ENCODE results near the gene IGFBP2. TPM values are rescaled to one million over a fixed set of nuclear protein-coding genes. Genes with fewer than 3 reads are reported as not detected.

The IGFBP2 gene
- total and polyA plus RNA-seq, 2 of the 4 experiments (the other 2 are of a cell fraction) = 33.5 to 236 TPM

- DNase-seq (peak; percentile 76), ATAC-seq (ENCODE audit: low read depth) (peak; percentile 0; the same call in 1 of the 2 replicates)
- BruUV-seq (replicated peaks) = TSS peak; percentile 79
- POLR2A ChIA-PET (ENCODE audit: unreplicated experiment) = interaction anchor here (0.6 kb wide), 15 partner anchors 9 to 1871 kb away, joined by 3 to 19 read pairs (median 8); no protein-coding TSS in a partner anchor
- peak overlapping the region; percentile 83 for H3K27ac ChIP-seq (ENCODE audit: insufficient read depth, low read length)
- H3K9me1 ChIP-seq (ENCODE audit: insufficient read depth, low read length) = peaks cover 24% of the 10 kb centered on the region
- H3K23ac ChIP-seq (ENCODE audit: low read depth, low read length) = peak overlapping the region; percentile 79
- intact Hi-C loops (cut with micrococcal nuclease) (loop anchor here (10.0 kb wide), 2 partner anchors 674 to 934 kb away; no protein-coding TSS in a partner anchor), in situ Hi-C loops (cut with MboI; ENCODE audit: low sequenced_read_pairs) (loop anchor here (10.0 kb wide), 3 partner anchors 364 to 594 kb away; no protein-coding TSS in a partner anchor), dilution Hi-C loops (cut with HindIII; ENCODE audit: low sequenced_read_pairs, unreplicated experiment) (loop anchor here (25.0 kb wide), 2 partner anchors 471 to 821 kb away; no protein-coding TSS in a partner anchor)
- H2AFZ ChIP-seq (replicated peaks; ENCODE audit: low read length, poor library complexity) = peak overlapping the region; percentile 69
- H3K14ac ChIP-seq (replicated peaks; ENCODE audit: low read depth, low read length) = peak overlapping the region; percentile 2
- H3K36me3 ChIP-seq (ENCODE audit: control insufficient read depth, insufficient read depth, low read length) = peaks cover 69% of the 10 kb centered on the region
- CTCF ChIA-PET = no interaction called here
- TF ChIP-seq SMC3 (IDR thresholded peaks at IDR 0.05; ENCODE audit: low read depth, low read length) (no peak), POLR2A (IDR thresholded peaks at IDR 0.05; ENCODE audit: low read depth, low read length) (peak; percentile 51; the same call in 1 of the 2 replicates), MAZ (IDR thresholded peaks at IDR 0.05; ENCODE audit: borderline replicate concordance, low read depth, low read length) (peak; percentile 48; the same call in 1 of the 2 replicates), NFE2L2 (IDR thresholded peaks at IDR 0.05; ENCODE audit: low read depth, low read length) (no peak), USF2 (IDR thresholded peaks at IDR 0.05; ENCODE audit: low read depth, low read length) (no peak), CEBPB (IDR thresholded peaks at IDR 0.05; ENCODE audit: low read depth, low read length) (peak; percentile 90), RCOR1 (IDR thresholded peaks at IDR 0.05; ENCODE audit: insufficient replicate concordance, low read length) (no peak), FOS (IDR thresholded peaks at IDR 0.05; ENCODE audit: low read depth, low read length) (no peak)
- TF ChIP-seq, protein P1, sequence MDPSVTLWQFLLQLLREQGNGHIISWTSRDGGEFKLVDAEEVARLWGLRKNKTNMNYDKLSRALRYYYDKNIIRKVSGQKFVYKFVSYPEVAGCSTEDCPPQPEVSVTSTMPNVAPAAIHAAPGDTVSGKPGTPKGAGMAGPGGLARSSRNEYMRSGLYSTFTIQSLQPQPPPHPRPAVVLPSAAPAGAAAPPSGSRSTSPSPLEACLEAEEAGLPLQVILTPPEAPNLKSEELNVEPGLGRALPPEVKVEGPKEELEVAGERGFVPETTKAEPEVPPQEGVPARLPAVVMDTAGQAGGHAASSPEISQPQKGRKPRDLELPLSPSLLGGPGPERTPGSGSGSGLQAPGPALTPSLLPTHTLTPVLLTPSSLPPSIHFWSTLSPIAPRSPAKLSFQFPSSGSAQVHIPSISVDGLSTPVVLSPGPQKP (IDR thresholded peaks at IDR 0.05; ENCODE audit: borderline replicate concordance, low read depth, low read length) = no peak
- TF ChIP-seq, protein P2, sequence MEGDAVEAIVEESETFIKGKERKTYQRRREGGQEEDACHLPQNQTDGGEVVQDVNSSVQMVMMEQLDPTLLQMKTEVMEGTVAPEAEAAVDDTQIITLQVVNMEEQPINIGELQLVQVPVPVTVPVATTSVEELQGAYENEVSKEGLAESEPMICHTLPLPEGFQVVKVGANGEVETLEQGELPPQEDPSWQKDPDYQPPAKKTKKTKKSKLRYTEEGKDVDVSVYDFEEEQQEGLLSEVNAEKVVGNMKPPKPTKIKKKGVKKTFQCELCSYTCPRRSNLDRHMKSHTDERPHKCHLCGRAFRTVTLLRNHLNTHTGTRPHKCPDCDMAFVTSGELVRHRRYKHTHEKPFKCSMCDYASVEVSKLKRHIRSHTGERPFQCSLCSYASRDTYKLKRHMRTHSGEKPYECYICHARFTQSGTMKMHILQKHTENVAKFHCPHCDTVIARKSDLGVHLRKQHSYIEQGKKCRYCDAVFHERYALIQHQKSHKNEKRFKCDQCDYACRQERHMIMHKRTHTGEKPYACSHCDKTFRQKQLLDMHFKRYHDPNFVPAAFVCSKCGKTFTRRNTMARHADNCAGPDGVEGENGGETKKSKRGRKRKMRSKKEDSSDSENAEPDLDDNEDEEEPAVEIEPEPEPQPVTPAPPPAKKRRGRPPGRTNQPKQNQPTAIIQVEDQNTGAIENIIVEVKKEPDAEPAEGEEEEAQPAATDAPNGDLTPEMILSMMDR (conservative IDR thresholded peaks at IDR 0.05; ENCODE audit: low read depth, low read length) = no peak
- H2BK120ac ChIP-seq (ENCODE audit: low read depth, low read length) = peak overlapping the region; percentile 7; the same call in 1 of the 2 replicates
- peaks cover 0 to 78% of the 10 kb centered on the region in 2 experiments; a peak in 3 of 4 replicates for H3K79me1 ChIP-seq (ENCODE audit: low read depth in 1 of 2, low read length in 2 of 2)
- H2BK20ac ChIP-seq (ENCODE audit: low read depth, low read length) = no peak overlapping the region
- peak overlapping the region; percentile 82 for H3K4me2 ChIP-seq (ENCODE audit: low read depth, low read length)
- no peaks in the 10 kb centered on the region for H3K9me3 ChIP-seq (ENCODE audit: control insufficient read depth, insufficient read depth, low read length)
- H2AK5ac ChIP-seq (ENCODE audit: low read depth, low read length) = no peak overlapping the region
- H3K18ac ChIP-seq (ENCODE audit: low read depth, low read length) = peak overlapping the region; percentile 16
- peak overlapping the region; percentile 37; the same call in 1 of the 2 replicates for H4K91ac ChIP-seq (ENCODE audit: insufficient read depth, low read depth, low read length)
- peak overlapping the region; percentile 4 to 17; a peak in 2 of 4 replicates for H4K8ac ChIP-seq (ENCODE audit: low read depth in 2 of 2, low read length in 2 of 2)
- no peaks in the 10 kb centered on the region for H3K27me3 ChIP-seq (ENCODE audit: control insufficient read depth, insufficient read depth, low read length)
- peaks cover 90% of the 10 kb centered on the region for H4K20me1 ChIP-seq (ENCODE audit: insufficient read depth, low read length)
- H3K4ac ChIP-seq (ENCODE audit: low read depth, low read length) = peak overlapping the region; percentile 21
- WGBS, 2 experiments (ENCODE audit: extremely low coverage in 2 of 2, insufficient read length in 1 of 2) = 4% methylated on average over 8 of the region's 23 CpGs; no CpG with 5 or more reads in 1 of the 2 experiments
- no peak overlapping the region for H2BK15ac ChIP-seq (ENCODE audit: low read depth, low read length)
- no peak overlapping the region for H2AK9ac ChIP-seq (replicated peaks; ENCODE audit: low read depth, low read length, poor library complexity)
- peak overlapping the region; percentile 90 for H3K9ac ChIP-seq (ENCODE audit: low read depth, low read length)
- no peak overlapping the region for H4K5ac ChIP-seq (ENCODE audit: low read depth, low read length)
- peak overlapping the region; percentile 73 for H3K56ac ChIP-seq (ENCODE audit: extremely low read depth, insufficient read depth, low read length)
- H3K4me1 ChIP-seq (ENCODE audit: control insufficient read depth, insufficient read depth, low read length) = peaks cover 9% of the 10 kb centered on the region
- H3K4me3 ChIP-seq (ENCODE audit: insufficient read depth, low read depth, low read length) = peak overlapping the region; percentile 69
- H2BK5ac ChIP-seq (ENCODE audit: low read depth, low read length, poor library complexity, severe bottlenecking) = peak overlapping the region; percentile 59
Observed at GRCh38 chr2:216690853-216691741, 57.9 kb downstream of the IGFBP2 start.
